Natural killer cell (primary cell): ENCODE data around the gene PDE11A. TPM values are rescaled to one million over a fixed set of nuclear protein-coding genes. Genes with fewer than 3 reads are reported as not detected.

Experiments
- ATAC-seq, 3 donors: fragments of 150-1000 bp in 2 of 3; fragments of 200-7000 bp in 1 of 3; cut with Tn5 transposase; 1 replicate in 1 of 3; 2 replicates in 2 of 3; pipeline ENCODE4 v1.10.0; 2021; ENCODE audit warnings: mild to moderate bottlenecking in 2 of 3, moderate library complexity in 2 of 3
- DNase-seq, 2 donors: peaks; one replicate each; pipeline versions ENCODE4 v3.0.0 to v3.0.0-alpha.2; 2013 to 2021; ENCODE audit warnings: mixed read lengths in 1 of 2
- H3K27ac ChIP-seq: one replicate; pipeline ENCODE4 v1.5.1; 2013; ENCODE audit warnings: mild to moderate bottlenecking, low read length
- H3K27me3 ChIP-seq: one replicate; pipeline ENCODE4 v1.6.1; 2013; ENCODE audit warnings: low read length; ENCODE audit not compliant: control insufficient read depth, insufficient read depth
- H3K36me3 ChIP-seq: one replicate; pipeline ENCODE4 v1.6.1; 2013; ENCODE audit warnings: low read length; ENCODE audit not compliant: control insufficient read depth, insufficient read depth
- H3K4me1 ChIP-seq: one replicate; pipeline ENCODE4 v1.6.1; 2013; ENCODE audit warnings: low read length; ENCODE audit not compliant: control insufficient read depth, insufficient read depth
- H3K4me3 ChIP-seq: one replicate; pipeline ENCODE4 v1.5.1; 2013; ENCODE audit warnings: low read length
- H3K9me3 ChIP-seq: one replicate; pipeline ENCODE4 v1.6.1; 2013; ENCODE audit warnings: low read length; ENCODE audit not compliant: control insufficient read depth, insufficient read depth
- H3K27ac Mint-ChIP-seq, 2 donors: one replicate each; pipeline ENCODE4 v1.8.0; 2022; ENCODE audit warnings: mild to moderate bottlenecking in 2 of 2, mixed read lengths in 2 of 2, moderate library complexity in 1 of 2
- H3K27me3 Mint-ChIP-seq, 2 donors: one replicate each; pipeline ENCODE4 v1.8.0; 2022; ENCODE audit warnings: low read depth in 2 of 2, mixed read lengths in 2 of 2
- H3K36me3 Mint-ChIP-seq: one replicate; pipeline ENCODE4 v1.8.0; 2022; ENCODE audit warnings: mixed read lengths
- H3K4me1 Mint-ChIP-seq, 2 donors: one replicate each; pipeline ENCODE4 v1.8.0; 2022; ENCODE audit warnings: mixed read lengths in 2 of 2
- H3K4me3 Mint-ChIP-seq: one replicate; pipeline ENCODE4 v1.8.0; 2022; ENCODE audit warnings: mild to moderate bottlenecking, moderate library complexity, mixed read lengths
- H3K9me3 Mint-ChIP-seq, 2 donors: one replicate each; pipeline ENCODE4 v1.8.0; 2022; ENCODE audit warnings: mixed read lengths in 2 of 2
- WGBS: methylation state at CpG from one replicate; pipeline ENCODE4 v1.1.7; 2013; ENCODE audit warnings: missing lambda C conversion rate; ENCODE audit not compliant: insufficient coverage; 5-methylcytosine and 5-hydroxymethylcytosine counted together
- intact Hi-C: fragments of 100-400 bp; cut with micrococcal nuclease; formaldehyde crosslinking; loops from one replicate; pipeline ENCODE4 v1.14.2; 2022
- total RNA-seq, 4 donors: library from RNA; stranded (reverse); fragments of 120-200 nt in 1 of 4; gene quantifications; one replicate each; pipeline versions ENCODE4 v1.2.3 to v1.2.4, GENCODE V29; 2013 to 2022
- TF ChIP-seq, protein P1 (sequence below): fragments of 200-600 bp; IDR thresholded peaks from one replicate; pipeline ENCODE4 v1.8.0; 2022; ENCODE audit warnings: antibody characterized with exemption

Gene PDE11A
- total RNA-seq, 3 donors from 2014 or later (not counting 1 experiment from before 2014, with no cell fraction given): not detected

DNA sequence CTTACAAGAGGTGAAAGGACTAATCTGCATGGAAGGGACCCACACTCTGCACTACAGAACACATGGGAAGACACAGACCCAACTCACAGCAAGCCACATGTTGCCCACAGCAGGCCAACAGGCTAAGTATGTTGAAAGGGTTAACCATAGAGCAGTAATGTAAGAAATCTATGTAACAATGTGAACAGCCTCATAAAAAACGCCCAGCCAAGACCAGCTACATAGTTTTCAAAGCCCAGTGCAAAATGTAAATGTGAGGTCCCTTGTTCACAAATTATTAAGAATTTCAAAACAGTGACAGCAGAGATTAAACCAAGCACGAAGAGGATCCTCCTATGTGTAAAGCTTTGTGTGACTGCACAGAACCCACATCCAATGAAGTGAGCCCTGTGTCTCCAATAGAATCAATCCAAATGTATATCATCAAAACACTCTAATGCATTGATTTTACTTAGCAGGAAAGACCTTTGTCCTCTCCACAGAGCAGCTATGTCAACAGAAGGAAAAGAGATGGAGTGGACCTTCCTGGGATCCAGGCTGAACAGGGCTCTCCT is 469.9 kb downstream of the PDE11A start:
- peaks cover 4% of the 10 kb centered on the region for H3K27me3 ChIP-seq

GRCh38 chr2:177600917-177601316 is 471.7 kb downstream of the PDE11A start:
- no peak overlapping the region for H3K27ac ChIP-seq
- no peaks in the 10 kb centered on the region for H3K36me3 Mint-ChIP-seq
- 80% methylated on average over 2 of the region's 2 CpGs for WGBS
- H3K4me1 Mint-ChIP-seq: no peaks in the 10 kb centered on the region
- no peak overlapping the region for H3K27ac Mint-ChIP-seq
- no peak for ATAC-seq
- intact Hi-C loops: loop anchor here (5.0 kb wide), 2 partner anchors 264 to 439 kb away; no protein-coding TSS in a partner anchor
- H3K4me3 ChIP-seq: no peak overlapping the region
- no peak overlapping the region for H3K4me3 Mint-ChIP-seq
- H3K27me3 Mint-ChIP-seq: peaks cover 11 to 23% of the 10 kb centered on the region in 2 donors
- H3K9me3 ChIP-seq: no peaks in the 10 kb centered on the region
- H3K27me3 ChIP-seq: peaks cover 4% of the 10 kb centered on the region
- H3K9me3 Mint-ChIP-seq: no peaks in the 10 kb centered on the region
- no peaks in the 10 kb centered on the region for H3K4me1 ChIP-seq
- no peaks in the 10 kb centered on the region for H3K36me3 ChIP-seq
- DNase-seq: no peak
- TF ChIP-seq, protein P1, sequence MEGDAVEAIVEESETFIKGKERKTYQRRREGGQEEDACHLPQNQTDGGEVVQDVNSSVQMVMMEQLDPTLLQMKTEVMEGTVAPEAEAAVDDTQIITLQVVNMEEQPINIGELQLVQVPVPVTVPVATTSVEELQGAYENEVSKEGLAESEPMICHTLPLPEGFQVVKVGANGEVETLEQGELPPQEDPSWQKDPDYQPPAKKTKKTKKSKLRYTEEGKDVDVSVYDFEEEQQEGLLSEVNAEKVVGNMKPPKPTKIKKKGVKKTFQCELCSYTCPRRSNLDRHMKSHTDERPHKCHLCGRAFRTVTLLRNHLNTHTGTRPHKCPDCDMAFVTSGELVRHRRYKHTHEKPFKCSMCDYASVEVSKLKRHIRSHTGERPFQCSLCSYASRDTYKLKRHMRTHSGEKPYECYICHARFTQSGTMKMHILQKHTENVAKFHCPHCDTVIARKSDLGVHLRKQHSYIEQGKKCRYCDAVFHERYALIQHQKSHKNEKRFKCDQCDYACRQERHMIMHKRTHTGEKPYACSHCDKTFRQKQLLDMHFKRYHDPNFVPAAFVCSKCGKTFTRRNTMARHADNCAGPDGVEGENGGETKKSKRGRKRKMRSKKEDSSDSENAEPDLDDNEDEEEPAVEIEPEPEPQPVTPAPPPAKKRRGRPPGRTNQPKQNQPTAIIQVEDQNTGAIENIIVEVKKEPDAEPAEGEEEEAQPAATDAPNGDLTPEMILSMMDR: no peak

More for the DNA sequence above, 469.9 kb downstream of the PDE11A start:
- H3K27ac ChIP-seq: no peak overlapping the region
- Mint-ChIP-seq H3K9me3 (no peaks in the 10 kb centered on the region), H3K36me3 (no peaks in the 10 kb centered on the region), H3K4me3 (no peak overlapping the region), H3K27me3 (peaks cover 12 to 14% of the 10 kb centered on the region in 2 donors), H3K27ac (no peak overlapping the region), H3K4me1 (no peaks in the 10 kb centered on the region)
- no peak for DNase-seq
- no peak for ATAC-seq
- no peaks in the 10 kb centered on the region for H3K4me1 ChIP-seq
- no peaks in the 10 kb centered on the region for H3K36me3 ChIP-seq
- TF ChIP-seq, protein P1: no peak
- intact Hi-C loops: loop anchor here (5.0 kb wide), 2 partner anchors 265 to 440 kb away; no protein-coding TSS in a partner anchor
- no peaks in the 10 kb centered on the region for H3K9me3 ChIP-seq
- no peak overlapping the region for H3K4me3 ChIP-seq
- 90% methylated on average over 2 of the region's 2 CpGs for WGBS

DNA sequence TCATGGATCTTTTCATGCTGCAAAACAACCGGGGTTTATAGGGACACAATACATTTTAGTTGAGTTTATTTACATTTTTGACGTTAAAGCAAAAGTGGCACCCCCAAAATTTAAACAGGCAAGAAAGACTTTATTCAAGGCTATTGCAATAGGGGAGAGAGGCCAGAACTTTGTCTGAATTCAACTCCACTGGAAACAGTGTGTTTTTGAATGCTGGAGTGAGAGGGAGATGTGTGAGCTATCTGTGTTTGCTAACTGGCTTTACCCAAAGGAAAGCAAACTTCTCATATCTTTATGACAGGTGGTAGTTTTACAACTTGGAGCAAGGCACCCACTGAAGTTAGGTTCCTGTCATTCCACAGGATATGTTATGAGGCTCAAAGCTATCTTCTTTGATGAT is 472.6 kb downstream of the PDE11A start:
- Histone ChIP-seq H3K4me3 (no peak overlapping the region), H3K4me1 (no peaks in the 10 kb centered on the region), H3K36me3 (no peaks in the 10 kb centered on the region), H3K9me3 (no peaks in the 10 kb centered on the region), H3K27me3 (peaks cover 4% of the 10 kb centered on the region), H3K27ac (no peak overlapping the region)
- no peak for DNase-seq
- H3K27ac Mint-ChIP-seq: no peak overlapping the region
- intact Hi-C loops: loop anchor here (5.0 kb wide), 2 partner anchors 263 to 438 kb away; no protein-coding TSS in a partner anchor
- no peaks in the 10 kb centered on the region for H3K9me3 Mint-ChIP-seq
- no peak for ATAC-seq
- no peaks in the 10 kb centered on the region for H3K4me1 Mint-ChIP-seq
- H3K36me3 Mint-ChIP-seq: no peaks in the 10 kb centered on the region
- WGBS: 93% methylated on average over 2 of the region's 2 CpGs
- peaks cover 11 to 23% of the 10 kb centered on the region in 2 donors for H3K27me3 Mint-ChIP-seq
- H3K4me3 Mint-ChIP-seq: no peak overlapping the region
- TF ChIP-seq, protein P1: no peak
